Hematopoietic multipotent progenitor cell treated with erythropoietin and hydrocortisone succinate and interleukin-3 and kit ligand, for 15 days (in vitro differentiated cells): ENCODE measurements around the gene CLPTM1.
"Not testable (repeated sequence)": the region's sequence is repeated elsewhere in the genome, so short reads cannot be mapped to it uniquely, and the experiment has no call there.

ENCODE experiments used
- DNase-seq: peaks from one replicate; pipeline ENCODE4 v3.0.0-alpha.2; 2015; ENCODE audit warnings: low spot score

Gene CLPTM1

DNA sequence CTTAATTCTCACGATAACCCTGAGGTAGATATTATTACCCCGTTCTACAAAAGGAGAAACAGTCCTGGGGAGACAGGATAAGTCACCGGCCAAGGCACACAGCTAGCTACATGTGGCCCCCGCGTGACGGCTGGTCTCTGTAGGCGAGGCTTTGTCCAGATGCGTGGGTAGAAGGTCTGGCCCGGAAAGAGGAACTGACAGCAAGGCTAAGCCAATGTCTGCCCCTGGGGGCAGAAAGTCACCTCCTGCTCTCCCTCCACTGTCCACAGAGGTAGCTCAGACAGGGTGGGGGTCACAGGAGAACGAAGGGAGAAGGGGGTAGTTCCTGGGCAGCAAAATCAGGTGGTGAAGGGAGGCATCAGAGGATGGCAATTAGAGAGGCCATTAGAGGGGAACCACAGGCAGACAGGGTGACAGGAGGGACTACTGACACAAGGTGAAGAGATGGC lies 11.4 kb upstream of the CLPTM1 start:
- no peak for DNase-seq

DNA sequence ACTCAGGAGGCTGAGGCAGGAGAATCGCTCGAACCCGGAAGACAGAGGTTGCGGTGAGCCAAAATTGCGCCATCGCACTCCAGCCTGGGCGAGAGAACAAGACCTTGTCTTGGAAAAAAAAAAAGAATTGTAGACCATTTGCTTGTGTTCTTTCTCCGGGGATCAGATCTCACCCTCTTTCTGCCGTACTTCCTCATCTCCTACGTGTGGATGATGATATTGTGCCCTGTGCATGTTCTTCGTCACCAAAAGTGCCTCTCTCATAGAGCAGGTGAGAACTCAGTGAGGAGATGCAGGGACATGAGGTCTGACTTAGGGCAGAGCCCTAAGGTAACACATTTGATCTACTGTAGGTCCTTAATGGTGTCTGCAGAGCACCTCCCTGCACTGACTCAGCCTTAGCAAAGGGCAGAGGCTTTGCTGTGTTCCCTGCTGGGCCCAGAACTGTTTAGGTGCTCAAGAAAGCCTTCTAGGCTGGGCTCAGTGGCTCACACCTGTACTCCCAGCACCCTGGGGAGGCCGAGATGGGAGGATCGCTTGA lies 8.1 kb upstream of the CLPTM1 start:
- DNase-seq, result no peak

DNA sequence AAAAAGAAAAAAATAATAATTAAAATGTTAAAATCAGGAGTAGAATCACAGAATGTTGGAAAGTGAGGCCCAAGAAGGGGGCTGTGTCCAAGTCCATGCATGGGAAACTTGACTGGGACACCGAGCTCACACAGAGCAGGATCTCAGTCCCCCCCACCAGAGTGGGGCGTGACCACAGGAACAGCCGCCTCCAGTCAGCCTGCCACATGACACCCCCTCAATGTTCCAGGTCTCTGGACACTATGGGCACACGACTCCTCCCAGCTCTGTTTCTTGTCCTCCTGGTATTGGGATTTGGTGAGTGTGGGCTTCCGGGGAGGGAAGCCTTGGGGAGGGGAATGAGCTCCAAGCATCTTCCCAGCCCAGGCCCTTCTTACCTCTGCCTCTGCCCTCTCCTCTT lies 6.9 kb upstream of the CLPTM1 start:
- no peak for DNase-seq

DNA sequence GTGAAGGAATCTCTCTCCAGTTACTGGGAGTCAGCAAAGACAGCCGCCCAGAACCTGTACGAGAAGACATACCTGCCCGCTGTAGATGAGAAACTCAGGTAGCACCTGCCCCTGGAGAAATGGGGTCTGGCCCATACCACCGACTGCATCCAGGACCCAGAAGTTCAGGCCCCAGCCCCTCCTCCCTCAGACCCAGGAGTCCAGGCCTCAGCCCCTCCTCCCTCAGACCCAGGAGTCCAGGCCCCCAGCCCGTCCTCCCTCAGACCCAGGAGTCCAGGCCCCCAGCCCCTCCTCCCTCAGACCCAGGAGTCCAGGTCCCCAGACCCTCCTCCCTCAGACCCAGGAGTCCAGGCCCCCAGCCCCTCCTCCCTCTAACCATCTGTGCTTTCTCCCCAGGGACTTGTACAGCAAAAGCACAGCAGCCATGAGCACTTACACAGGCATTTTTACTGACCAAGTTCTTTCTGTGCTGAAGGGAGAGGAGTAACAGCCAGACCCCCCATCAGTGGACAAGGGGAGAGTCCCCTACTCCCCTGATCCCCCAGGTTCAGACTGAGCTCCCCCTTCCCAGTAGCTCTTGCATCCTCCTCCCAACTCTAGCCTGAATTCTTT lies 6.3 kb upstream of the CLPTM1 start:
- DNase-seq, result no peak

- DNase-seq, result no peak
These were observed 5.6 kb upstream of the CLPTM1 start for GRCh38 chr19:44949550-44949949.

DNA sequence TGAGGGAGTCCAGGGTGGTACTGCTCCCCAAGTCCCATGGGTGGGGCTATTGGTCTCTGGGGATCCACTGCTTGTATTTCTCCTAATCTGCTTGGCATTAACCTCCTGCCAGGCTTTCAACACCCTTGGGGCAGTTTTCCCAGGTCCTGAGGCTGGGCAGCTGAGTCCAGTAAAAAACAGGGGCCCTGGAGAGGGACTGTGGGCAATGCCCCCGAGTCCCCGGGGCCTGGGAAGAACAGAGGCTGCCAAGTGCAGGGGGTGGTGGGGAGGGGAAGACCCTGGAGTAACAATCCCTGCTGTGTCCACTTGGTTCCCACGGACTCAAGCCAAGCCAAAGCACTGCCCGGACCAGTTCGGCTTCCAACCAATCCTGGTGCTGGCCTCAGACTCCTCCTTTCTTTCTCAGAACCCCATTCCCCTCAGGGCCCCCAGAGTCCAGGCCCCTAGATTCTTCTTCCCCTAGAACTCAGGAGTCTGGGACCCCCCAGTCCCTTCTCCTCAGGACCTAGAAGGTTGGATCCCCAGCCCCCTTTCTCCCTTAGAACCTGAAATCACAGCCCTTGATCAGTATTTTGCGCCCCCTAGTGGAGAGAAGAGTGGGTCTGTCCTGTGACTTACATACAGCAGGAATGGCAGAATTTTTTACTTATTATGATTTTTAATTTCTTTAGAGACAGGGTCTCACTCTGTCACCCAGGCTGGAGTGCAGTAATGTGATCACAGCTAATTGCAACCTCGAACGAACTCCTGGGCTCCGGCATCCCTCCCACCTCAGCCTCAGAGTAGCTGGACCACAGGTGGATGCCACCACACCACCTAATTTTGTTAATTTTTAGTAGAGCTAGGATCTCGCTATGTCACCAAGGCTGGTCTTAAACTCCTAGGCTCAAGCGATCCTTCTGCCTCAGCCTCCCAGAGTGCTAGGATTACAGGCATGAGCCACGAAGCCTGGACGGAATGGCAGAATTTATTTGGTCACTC lies 3.7 kb upstream of the CLPTM1 start:
- peak; percentile 87 for DNase-seq

GRCh38 chr19:44954278-44954648 lies 917 bp upstream of the CLPTM1 start:
- DNase-seq, result no peak

DNA sequence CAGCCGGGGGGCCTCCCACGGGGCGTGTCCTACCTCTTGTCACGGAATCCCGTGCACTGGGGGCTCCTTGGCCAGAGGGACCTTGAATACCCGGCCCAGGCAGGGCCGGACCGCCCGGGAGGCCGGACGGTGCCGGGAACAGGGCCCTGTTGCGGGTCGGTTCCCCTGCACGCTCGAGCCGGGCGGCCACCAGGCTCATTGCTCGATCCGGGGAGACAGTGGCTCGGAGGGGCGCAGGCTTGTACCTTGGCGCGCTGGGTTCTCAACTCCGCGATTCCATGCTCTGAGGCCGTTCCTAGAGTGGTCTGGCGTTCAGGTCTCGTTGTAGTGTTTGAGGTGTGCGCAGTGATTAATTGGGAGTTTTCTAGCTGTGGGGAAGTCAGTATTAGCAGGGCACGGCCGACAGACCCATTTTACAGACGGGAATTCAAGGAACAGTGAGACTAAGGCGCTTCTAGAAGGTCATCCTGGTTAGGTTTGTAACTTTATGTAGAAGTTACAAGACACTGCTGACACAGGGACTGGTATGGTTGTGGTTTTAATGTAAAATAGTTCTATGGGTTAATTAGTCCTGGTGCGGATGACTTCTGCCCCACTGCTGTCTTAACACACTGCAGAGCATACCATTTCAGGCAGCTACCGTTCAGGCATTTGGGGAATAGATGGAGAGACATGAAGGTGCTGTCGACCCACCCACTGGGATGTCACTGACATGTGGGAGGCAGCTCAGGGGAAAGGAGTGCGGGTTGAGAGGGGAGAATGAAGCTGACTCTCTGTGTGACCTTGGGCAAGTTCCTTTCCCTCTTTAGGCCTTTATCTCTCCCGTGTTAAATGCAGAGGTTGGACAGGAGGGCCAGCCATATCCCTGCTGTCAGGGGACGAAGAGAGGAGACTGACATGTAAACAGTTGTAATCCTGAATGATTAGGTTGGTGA lies 592 bp downstream of the CLPTM1 start:
- DNase-seq, result peak; percentile 12

- DNase-seq, result no peak
These were observed 2.3 kb downstream of the CLPTM1 start for GRCh38 chr19:44957526-44957925.

- no peak for DNase-seq
These were observed 2.9 kb downstream of the CLPTM1 start for GRCh38 chr19:44958090-44958489.

GRCh38 chr19:44959691-44960090 lies 4.5 kb downstream of the CLPTM1 start:
- DNase-seq, result no peak

- no peak for DNase-seq
These were observed 5.9 kb downstream of the CLPTM1 start for GRCh38 chr19:44960906-44961728.

- no peak for DNase-seq
These were observed 6.6 kb downstream of the CLPTM1 start for GRCh38 chr19:44961821-44962220.

GRCh38 chr19:44968118-44968517 lies 12.9 kb downstream of the CLPTM1 start:
- DNase-seq, result no peak

DNA sequence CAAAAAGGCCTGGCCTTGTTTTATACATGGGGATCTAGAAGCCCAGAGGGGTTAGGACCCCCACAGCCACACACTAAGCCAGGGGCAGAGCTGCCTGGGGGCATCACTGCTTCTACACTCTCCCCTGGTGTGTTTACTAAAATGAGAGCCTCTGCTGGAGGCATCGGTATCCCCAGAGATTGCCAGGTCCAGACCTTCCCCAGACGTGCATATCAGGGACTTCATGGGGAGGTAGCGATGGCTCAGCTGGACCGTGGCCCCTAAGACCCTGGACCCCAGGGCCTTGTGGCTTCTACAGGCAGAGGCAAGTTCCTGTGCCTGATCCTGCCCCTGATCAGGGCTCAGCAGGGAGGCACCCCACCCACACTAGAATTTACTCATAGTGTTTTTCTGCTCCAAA lies 13.5 kb downstream of the CLPTM1 start:
- no peak for DNase-seq

GRCh38 chr19:44969437-44969836 lies 14.3 kb downstream of the CLPTM1 start:
- DNase-seq, result no peak

DNA sequence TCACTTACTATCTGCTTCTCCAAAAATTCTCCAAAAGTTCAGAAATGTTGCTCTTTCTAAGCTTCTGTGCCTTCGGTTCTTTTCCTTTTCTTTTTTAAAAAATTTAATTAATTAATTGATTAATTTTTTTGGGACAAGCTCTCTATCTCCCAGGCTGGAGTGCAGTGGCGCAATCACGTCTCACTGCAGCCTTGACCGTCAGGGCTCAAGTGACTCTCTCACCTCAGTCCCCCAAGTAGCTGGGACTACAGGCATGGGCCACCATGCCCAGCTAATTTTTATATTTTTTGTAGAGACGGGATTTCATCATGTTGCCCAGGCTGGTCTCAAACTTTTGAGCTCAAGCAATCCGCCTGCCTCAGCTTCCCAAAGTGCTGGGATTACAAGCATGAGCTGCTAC lies 16.3 kb downstream of the CLPTM1 start:
- DNase-seq, result not testable (repeated sequence)

DNA sequence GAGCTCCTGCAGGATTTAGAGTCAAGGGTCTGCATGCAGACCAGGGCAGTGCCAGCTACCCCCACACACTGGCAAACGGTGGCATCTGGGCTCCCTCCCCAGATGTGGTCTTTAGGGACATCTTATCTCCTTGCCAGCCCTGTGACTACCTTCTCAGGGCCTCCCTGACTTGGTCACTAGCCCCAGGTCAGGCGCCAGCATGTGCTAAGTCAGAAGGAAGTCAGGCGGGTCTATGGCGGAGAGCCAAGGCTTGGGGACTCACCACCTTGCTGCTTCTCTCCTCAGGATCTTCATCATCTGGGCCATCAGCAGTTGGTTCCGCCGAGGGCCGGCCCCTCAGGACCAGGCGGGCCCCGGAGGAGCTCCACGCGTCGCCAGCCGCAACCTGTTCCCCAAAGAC lies 17.6 kb downstream of the CLPTM1 start:
- no peak for DNase-seq

- no peak for DNase-seq
These were observed 19.0 kb downstream of the CLPTM1 start for GRCh38 chr19:44973982-44974735.

DNA sequence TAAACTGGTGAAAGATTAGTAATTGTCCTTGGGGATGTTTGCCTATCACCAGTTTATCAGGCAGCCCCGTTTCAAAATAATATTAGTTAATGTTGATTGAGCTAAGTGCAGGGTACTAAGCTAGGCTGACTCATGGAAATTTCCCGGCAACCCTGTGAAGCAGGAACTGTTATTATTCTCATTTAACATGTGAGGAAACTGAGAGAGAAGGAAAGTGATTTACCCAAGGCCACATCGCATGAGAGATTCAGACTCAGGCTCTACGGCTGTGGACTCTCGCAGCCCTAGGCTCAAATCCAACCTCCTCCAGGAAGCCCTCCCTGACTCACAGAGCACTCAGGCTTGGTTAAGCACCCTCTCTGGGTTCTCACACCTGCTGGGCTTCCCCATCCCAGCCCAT lies 19.7 kb downstream of the CLPTM1 start:
- no peak for DNase-seq
